ENCODE results near the gene LBX2.

- TF ChIP-seq EZH2 (IDR thresholded peaks at IDR 0.05; ENCODE audit: borderline replicate concordance, low read depth, low read length, poor library complexity, severe bottlenecking): no peak
- TF ChIP-seq CTCF (conservative IDR thresholded peaks at IDR 0.05; ENCODE audit: low read depth, low read length): no peak
Measured at GRCh38 chr2:74493546-74493945, 5.9 kb downstream of the LBX2 start.
